ENCODE measurements around the gene AKT1S1.
A peak's percentile ranks its signal among the peaks of the same experiment; 100 is the strongest.

The AKT1S1 gene

GRCh38 chr19:49916839-49917733 is 39.9 kb upstream of the AKT1S1 start:
- no peaks in the 10 kb centered on the region for H3K9me3 ChIP-seq
- no peaks in the 10 kb centered on the region for H3K27me3 ChIP-seq
- H3K36me3 ChIP-seq, result peaks cover 88% of the 10 kb centered on the region
- no peak overlapping the region for H3K4me3 ChIP-seq (ENCODE audit: low read depth, low read length)
- no peaks in the 10 kb centered on the region for H3K4me1 ChIP-seq
- peak; percentile 28; the same call in 1 of the 2 replicates for TF ChIP-seq CTCF (IDR thresholded peaks at IDR 0.05; ENCODE audit: low read depth, low read length)
- DNase-seq, result no peak

GRCh38 chr19:49915271-49915670 is 38.1 kb upstream of the AKT1S1 start:
- Histone ChIP-seq H3K27me3 (no peaks in the 10 kb centered on the region), H3K4me1 (no peaks in the 10 kb centered on the region), H3K36me3 (peaks cover 86% of the 10 kb centered on the region), H3K4me3 (ENCODE audit: low read depth, low read length) (no peak overlapping the region), H3K9me3 (no peaks in the 10 kb centered on the region)
- no peak for DNase-seq
- TF ChIP-seq CTCF (IDR thresholded peaks at IDR 0.05; ENCODE audit: low read depth, low read length), result peak; percentile 34

- no peak for DNase-seq
- no peak overlapping the region for H3K4me3 ChIP-seq (ENCODE audit: low read depth, low read length)
- no peaks in the 10 kb centered on the region for H3K4me1 ChIP-seq
- no peak for TF ChIP-seq CTCF (IDR thresholded peaks at IDR 0.05; ENCODE audit: low read depth, low read length)
- no peaks in the 10 kb centered on the region for H3K27me3 ChIP-seq
- peaks cover 90% of the 10 kb centered on the region for H3K36me3 ChIP-seq
- no peaks in the 10 kb centered on the region for H3K9me3 ChIP-seq
Observed at GRCh38 chr19:49913720-49914119, 36.6 kb upstream of the AKT1S1 start.

- no peak overlapping the region for H3K4me3 ChIP-seq (ENCODE audit: low read depth, low read length)
- peaks cover 92% of the 10 kb centered on the region for H3K36me3 ChIP-seq
- H3K4me1 ChIP-seq, result no peaks in the 10 kb centered on the region
- H3K9me3 ChIP-seq, result no peaks in the 10 kb centered on the region
- no peak for DNase-seq
- H3K27me3 ChIP-seq, result no peaks in the 10 kb centered on the region
- no peak for TF ChIP-seq CTCF (IDR thresholded peaks at IDR 0.05; ENCODE audit: low read depth, low read length)
Observed at GRCh38 chr19:49912965-49913685, 36.0 kb upstream of the AKT1S1 start.

- Histone ChIP-seq H3K27me3 (no peaks in the 10 kb centered on the region), H3K4me3 (ENCODE audit: low read depth, low read length) (no peak overlapping the region), H3K36me3 (peaks cover 91% of the 10 kb centered on the region), H3K9me3 (no peaks in the 10 kb centered on the region), H3K4me1 (no peaks in the 10 kb centered on the region)
- TF ChIP-seq CTCF (IDR thresholded peaks at IDR 0.05; ENCODE audit: low read depth, low read length), result no peak
- no peak for DNase-seq
Observed at GRCh38 chr19:49911381-49912145, 34.4 kb upstream of the AKT1S1 start.
